HL-60 (cell line): Measurements from ENCODE around the gene C15orf62.
A peak's percentile ranks its signal among the peaks of the same experiment; 100 is the strongest.

ENCODE experiments used
- DNase-seq, 2 experiments: peaks; one replicate each; pipeline ENCODE4 v3.0.0-alpha.2; 2010 to 2020; ENCODE audit warnings: low read depth in 1 of 2, low spot score in 1 of 2
- H3K27ac ChIP-seq: fragments of 250-450 bp; sonication (Bioruptor Pico); replicated peaks from 2 replicates; pipeline ENCODE4 v1.5.1; 2020; ENCODE audit warnings: mild to moderate bottlenecking, moderate library complexity
- H3K27me3 ChIP-seq: fragments of 250-450 bp; sonication (Bioruptor Pico); 2 replicates; pipeline ENCODE4 v1.5.1; 2021; ENCODE audit warnings: mild to moderate bottlenecking, moderate library complexity; ENCODE audit not compliant: insufficient read depth, poor library complexity, severe bottlenecking
- H3K4me3 ChIP-seq: replicated peaks from 2 replicates; pipeline ENCODE4 v1.5.1; 2011; ENCODE audit warnings: mild to moderate bottlenecking, control low read depth, low read length; ENCODE audit not compliant: insufficient read depth
- GABPA ChIP-seq: IDR thresholded peaks from 2 replicates; pipeline ENCODE4 v1.6.1; 2012; ENCODE audit warnings: low read depth
- POLR2AphosphoS5 ChIP-seq: IDR thresholded peaks from 2 replicates; pipeline ENCODE4 v1.6.1; 2012; ENCODE audit warnings: low read depth
- SPI1 ChIP-seq: IDR thresholded peaks from 2 replicates; pipeline ENCODE4 v1.6.1; 2012; ENCODE audit warnings: low read depth, mild to moderate bottlenecking, borderline replicate concordance
- TF ChIP-seq, protein P1 (sequence below): IDR thresholded peaks from 2 replicates; pipeline ENCODE4 v1.6.1; 2012; ENCODE audit warnings: low read depth; ENCODE audit not compliant: insufficient replicate concordance
- TF ChIP-seq, protein P2 (sequence below): IDR thresholded peaks from one replicate; pipeline ENCODE4 v1.5.1; 2011; ENCODE audit warnings: low read length, control low read depth, inconsistent platforms; ENCODE audit not compliant: insufficient read depth

C15orf62 gene

DNA sequence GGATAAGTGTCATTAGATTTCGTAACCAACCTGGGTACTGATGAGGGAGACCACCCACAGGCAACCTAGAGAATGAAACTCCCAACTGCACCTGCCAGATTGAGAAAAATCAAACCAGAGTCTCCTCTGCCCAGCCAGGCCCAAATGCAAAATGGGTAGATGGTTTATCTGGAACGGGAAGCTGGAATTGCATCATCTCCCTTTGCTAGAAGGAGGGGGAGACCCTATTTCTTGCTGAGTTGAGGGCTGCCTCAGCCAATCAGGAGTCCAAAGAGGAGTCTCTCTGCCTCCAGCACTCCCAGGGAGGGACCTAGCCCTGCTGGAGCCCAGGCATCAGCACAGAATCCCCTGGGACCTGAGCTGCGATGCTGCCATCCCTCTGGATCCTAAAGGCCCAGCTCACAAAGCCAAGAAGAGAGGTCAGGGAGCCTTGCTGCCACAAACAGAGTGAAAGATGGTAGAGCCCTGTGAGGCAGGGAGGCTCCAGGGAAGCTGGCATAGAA is 22.8 kb upstream of the C15orf62 start:
- no peak for TF ChIP-seq GABPA
- no peak for TF ChIP-seq POLR2AphosphoS5
- TF ChIP-seq, protein P1, sequence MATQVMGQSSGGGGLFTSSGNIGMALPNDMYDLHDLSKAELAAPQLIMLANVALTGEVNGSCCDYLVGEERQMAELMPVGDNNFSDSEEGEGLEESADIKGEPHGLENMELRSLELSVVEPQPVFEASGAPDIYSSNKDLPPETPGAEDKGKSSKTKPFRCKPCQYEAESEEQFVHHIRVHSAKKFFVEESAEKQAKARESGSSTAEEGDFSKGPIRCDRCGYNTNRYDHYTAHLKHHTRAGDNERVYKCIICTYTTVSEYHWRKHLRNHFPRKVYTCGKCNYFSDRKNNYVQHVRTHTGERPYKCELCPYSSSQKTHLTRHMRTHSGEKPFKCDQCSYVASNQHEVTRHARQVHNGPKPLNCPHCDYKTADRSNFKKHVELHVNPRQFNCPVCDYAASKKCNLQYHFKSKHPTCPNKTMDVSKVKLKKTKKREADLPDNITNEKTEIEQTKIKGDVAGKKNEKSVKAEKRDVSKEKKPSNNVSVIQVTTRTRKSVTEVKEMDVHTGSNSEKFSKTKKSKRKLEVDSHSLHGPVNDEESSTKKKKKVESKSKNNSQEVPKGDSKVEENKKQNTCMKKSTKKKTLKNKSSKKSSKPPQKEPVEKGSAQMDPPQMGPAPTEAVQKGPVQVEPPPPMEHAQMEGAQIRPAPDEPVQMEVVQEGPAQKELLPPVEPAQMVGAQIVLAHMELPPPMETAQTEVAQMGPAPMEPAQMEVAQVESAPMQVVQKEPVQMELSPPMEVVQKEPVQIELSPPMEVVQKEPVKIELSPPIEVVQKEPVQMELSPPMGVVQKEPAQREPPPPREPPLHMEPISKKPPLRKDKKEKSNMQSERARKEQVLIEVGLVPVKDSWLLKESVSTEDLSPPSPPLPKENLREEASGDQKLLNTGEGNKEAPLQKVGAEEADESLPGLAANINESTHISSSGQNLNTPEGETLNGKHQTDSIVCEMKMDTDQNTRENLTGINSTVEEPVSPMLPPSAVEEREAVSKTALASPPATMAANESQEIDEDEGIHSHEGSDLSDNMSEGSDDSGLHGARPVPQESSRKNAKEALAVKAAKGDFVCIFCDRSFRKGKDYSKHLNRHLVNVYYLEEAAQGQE, result no peak
- TF ChIP-seq, protein P2, sequence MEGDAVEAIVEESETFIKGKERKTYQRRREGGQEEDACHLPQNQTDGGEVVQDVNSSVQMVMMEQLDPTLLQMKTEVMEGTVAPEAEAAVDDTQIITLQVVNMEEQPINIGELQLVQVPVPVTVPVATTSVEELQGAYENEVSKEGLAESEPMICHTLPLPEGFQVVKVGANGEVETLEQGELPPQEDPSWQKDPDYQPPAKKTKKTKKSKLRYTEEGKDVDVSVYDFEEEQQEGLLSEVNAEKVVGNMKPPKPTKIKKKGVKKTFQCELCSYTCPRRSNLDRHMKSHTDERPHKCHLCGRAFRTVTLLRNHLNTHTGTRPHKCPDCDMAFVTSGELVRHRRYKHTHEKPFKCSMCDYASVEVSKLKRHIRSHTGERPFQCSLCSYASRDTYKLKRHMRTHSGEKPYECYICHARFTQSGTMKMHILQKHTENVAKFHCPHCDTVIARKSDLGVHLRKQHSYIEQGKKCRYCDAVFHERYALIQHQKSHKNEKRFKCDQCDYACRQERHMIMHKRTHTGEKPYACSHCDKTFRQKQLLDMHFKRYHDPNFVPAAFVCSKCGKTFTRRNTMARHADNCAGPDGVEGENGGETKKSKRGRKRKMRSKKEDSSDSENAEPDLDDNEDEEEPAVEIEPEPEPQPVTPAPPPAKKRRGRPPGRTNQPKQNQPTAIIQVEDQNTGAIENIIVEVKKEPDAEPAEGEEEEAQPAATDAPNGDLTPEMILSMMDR, result no peak
- no peak for TF ChIP-seq SPI1
- Histone ChIP-seq H3K27me3 (no peaks in the 10 kb centered on the region), H3K27ac (no peak overlapping the region), H3K4me3 (no peak overlapping the region)
- peak; percentile 70 to 75 for DNase-seq

DNA sequence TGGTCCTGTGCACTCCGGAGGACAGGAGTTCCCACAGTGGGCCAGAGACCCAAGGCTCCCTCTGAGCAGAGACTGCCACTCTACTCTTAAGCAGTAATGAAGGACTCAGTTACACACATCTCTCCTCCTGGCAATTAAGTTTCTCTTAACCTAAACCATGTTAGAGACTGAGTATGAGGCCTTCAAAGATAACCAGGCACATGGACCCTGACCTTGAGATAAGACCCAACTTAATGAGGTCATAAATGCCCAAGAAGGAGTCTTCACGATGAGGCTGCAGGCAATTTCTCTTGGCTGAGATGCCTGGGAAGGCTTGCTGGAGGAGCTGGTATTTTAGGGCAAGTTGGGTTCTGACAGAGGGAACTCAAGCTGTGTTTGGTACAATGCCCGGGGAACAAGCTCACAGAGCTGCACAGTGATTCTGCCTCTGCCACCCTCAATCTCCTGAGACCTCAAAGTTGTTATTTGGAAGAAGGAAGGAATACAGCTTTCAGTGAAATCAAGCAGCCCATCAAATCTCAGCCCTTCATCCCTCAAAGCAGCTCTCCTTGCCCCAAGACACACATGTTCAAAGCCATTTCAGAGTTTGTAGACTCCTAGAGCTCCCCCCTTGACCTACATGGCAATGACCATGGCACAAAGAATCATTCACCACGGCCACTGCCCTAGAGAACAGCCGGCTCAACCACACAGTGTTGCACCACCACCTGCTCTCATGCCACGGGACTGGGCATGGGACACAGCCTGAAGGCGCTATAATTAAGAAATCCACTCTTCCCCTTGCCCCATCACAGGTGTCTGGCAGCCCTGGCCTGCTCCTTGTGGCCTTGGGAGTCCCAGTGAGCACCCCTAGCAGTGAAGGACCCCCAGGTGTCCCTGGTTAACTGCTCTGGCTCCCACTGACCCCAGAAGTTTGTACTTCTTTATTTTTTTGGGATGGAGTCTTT is 21.8 kb upstream of the C15orf62 start:
- peak in 1 of 2 experiments; percentile 73 for DNase-seq
- no peak overlapping the region for H3K4me3 ChIP-seq
- H3K27me3 ChIP-seq, result no peaks in the 10 kb centered on the region
- TF ChIP-seq, protein P1, result no peak
- TF ChIP-seq POLR2AphosphoS5 (no peak), SPI1 (no peak), GABPA (no peak)
- TF ChIP-seq, protein P2, result no peak
- no peak overlapping the region; the same call in 1 of the 2 replicates for H3K27ac ChIP-seq

DNA sequence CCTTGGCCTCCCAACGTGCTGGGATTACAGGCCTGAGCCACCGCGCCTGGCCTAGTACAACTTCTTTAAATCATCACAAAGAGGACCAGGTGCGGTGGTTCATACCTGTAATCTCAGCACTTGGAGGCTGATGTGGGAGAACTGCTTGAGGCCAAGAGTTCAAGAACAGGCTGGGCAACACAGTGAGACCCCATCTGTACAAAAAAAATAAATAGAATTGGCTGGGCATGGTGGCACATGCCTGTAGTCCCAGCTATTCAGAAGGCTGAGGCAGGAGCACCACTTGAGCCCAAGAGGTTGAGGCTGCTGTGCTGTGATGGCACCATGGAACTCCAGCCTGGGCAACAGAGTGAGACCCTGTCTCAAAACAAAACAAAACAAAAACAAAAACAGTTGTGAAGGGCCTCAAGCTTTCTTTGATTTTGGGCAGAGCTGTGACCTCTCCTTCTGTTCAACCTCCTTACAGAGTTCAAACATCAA is 20.6 kb upstream of the C15orf62 start:
- Histone ChIP-seq H3K27me3 (no peaks in the 10 kb centered on the region), H3K27ac (no peak overlapping the region), H3K4me3 (no peak overlapping the region)
- DNase-seq, result no peak
- TF ChIP-seq SPI1, result no peak
- no peak for TF ChIP-seq GABPA
- TF ChIP-seq, protein P2, result no peak
- TF ChIP-seq, protein P1, result no peak
- TF ChIP-seq POLR2AphosphoS5, result no peak
